HUES6 (cell line): ENCODE measurements around the gene CKAP4.

Experiments used
- H3K27ac ChIP-seq: 2 replicates; pipeline ENCODE4 v1.7.0; 2013; ENCODE audit warnings: low read depth, mild to moderate bottlenecking, low read length, inconsistent platforms
- H3K27me3 ChIP-seq: 2 replicates; pipeline ENCODE4 v1.6.1; 2013; ENCODE audit warnings: low read length; ENCODE audit not compliant: control insufficient read depth, insufficient read depth
- H3K36me3 ChIP-seq: 2 replicates; pipeline ENCODE4 v1.6.1; 2013; ENCODE audit warnings: low read length; ENCODE audit not compliant: control insufficient read depth, insufficient read depth
- H3K4me1 ChIP-seq: 2 replicates; pipeline ENCODE4 v1.6.1; 2013; ENCODE audit warnings: low read length; ENCODE audit not compliant: control insufficient read depth, insufficient read depth
- H3K4me3 ChIP-seq: 2 replicates; pipeline ENCODE4 v1.5.1; 2013; ENCODE audit warnings: low read depth, low read length
- H3K9ac ChIP-seq: one replicate; pipeline ENCODE4 v1.6.1; 2013; ENCODE audit warnings: mild to moderate bottlenecking, low read length
- H3K9me3 ChIP-seq: 2 replicates; pipeline ENCODE4 v1.6.1; 2013; ENCODE audit warnings: low read depth, low read length; ENCODE audit not compliant: control insufficient read depth, insufficient read depth

The CKAP4 gene

GRCh38 chr12:106223485-106224354, 24.1 kb downstream of the CKAP4 start:
- Histone ChIP-seq H3K36me3 (no peaks in the 10 kb centered on the region), H3K9ac (no peak overlapping the region), H3K4me1 (peaks cover 8% of the 10 kb centered on the region; the same call in 1 of the 2 replicates), H3K27me3 (no peaks in the 10 kb centered on the region), H3K9me3 (no peaks in the 10 kb centered on the region), H3K4me3 (no peak overlapping the region), H3K27ac (no peak overlapping the region)

GRCh38 chr12:106220536-106220935, 27.3 kb downstream of the CKAP4 start:
- Histone ChIP-seq H3K36me3 (no peaks in the 10 kb centered on the region), H3K4me3 (no peak overlapping the region), H3K4me1 (no peaks in the 10 kb centered on the region), H3K27ac (no peak overlapping the region), H3K9ac (no peak overlapping the region), H3K9me3 (peaks cover 18% of the 10 kb centered on the region), H3K27me3 (no peaks in the 10 kb centered on the region)

DNA sequence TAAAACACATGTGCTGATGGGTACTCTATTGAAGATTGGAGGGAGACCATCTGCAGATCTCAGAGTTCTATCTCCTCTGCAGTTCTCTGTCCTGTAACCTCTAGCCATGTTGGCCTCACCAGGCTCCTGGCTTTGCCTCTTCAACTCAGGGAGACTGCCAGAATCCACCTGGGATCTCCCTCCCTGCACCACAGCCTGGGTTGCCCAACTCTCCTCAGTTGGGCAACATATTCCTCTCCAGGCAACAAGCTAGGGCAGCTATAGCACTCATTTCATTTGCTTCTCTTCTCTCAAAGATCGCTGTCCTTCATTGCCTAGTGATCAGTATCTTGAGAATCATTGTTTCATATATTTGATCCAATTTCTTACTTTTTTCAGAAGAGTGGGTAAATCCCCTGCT, 28.8 kb downstream of the CKAP4 start:
- Histone ChIP-seq H3K4me1 (no peaks in the 10 kb centered on the region), H3K36me3 (no peaks in the 10 kb centered on the region), H3K27me3 (no peaks in the 10 kb centered on the region)

GRCh38 chr12:106217706-106218105, 30.1 kb downstream of the CKAP4 start:
- Histone ChIP-seq H3K27ac (no peak overlapping the region), H3K27me3 (no peaks in the 10 kb centered on the region), H3K4me3 (no peak overlapping the region), H3K9me3 (peaks cover 18% of the 10 kb centered on the region), H3K36me3 (no peaks in the 10 kb centered on the region), H3K4me1 (no peaks in the 10 kb centered on the region), H3K9ac (no peak overlapping the region)

More for the DNA sequence above, 28.8 kb downstream of the CKAP4 start:
- Histone ChIP-seq H3K27ac (no peak overlapping the region), H3K9me3 (peaks cover 18% of the 10 kb centered on the region), H3K4me3 (no peak overlapping the region), H3K9ac (no peak overlapping the region)

GRCh38 chr12:106214571-106214970, 33.2 kb downstream of the CKAP4 start:
- H3K9ac ChIP-seq = no peak overlapping the region
- H3K36me3 ChIP-seq = no peaks in the 10 kb centered on the region
- H3K27ac ChIP-seq = no peak overlapping the region
- no peaks in the 10 kb centered on the region for H3K27me3 ChIP-seq
- peaks cover 18% of the 10 kb centered on the region for H3K9me3 ChIP-seq
- H3K4me1 ChIP-seq = no peaks in the 10 kb centered on the region
- H3K4me3 ChIP-seq = no peak overlapping the region

GRCh38 chr12:106213662-106214061, 34.2 kb downstream of the CKAP4 start:
- no peaks in the 10 kb centered on the region for H3K4me1 ChIP-seq
- H3K9ac ChIP-seq = no peak overlapping the region
- no peaks in the 10 kb centered on the region for H3K36me3 ChIP-seq
- H3K27ac ChIP-seq = no peak overlapping the region
- no peaks in the 10 kb centered on the region for H3K27me3 ChIP-seq
- H3K9me3 ChIP-seq = peaks cover 18% of the 10 kb centered on the region
- H3K4me3 ChIP-seq = no peak overlapping the region

GRCh38 chr12:106211973-106212372, 35.8 kb downstream of the CKAP4 start:
- Histone ChIP-seq H3K4me3 (no peak overlapping the region), H3K4me1 (no peaks in the 10 kb centered on the region), H3K9me3 (peaks cover 3% of the 10 kb centered on the region; the same call in 1 of the 2 replicates), H3K27ac (no peak overlapping the region), H3K9ac (no peak overlapping the region), H3K27me3 (no peaks in the 10 kb centered on the region), H3K36me3 (no peaks in the 10 kb centered on the region)

GRCh38 chr12:106205208-106206069, 42.4 kb downstream of the CKAP4 start:
- Histone ChIP-seq H3K9ac (no peak overlapping the region), H3K27me3 (no peaks in the 10 kb centered on the region), H3K36me3 (no peaks in the 10 kb centered on the region), H3K4me1 (no peaks in the 10 kb centered on the region), H3K4me3 (no peak overlapping the region), H3K27ac (no peak overlapping the region), H3K9me3 (0 out of 2 replicates have a peak, but pooled peaks cover 4% of the 10 kb centered on the region)

- H3K9ac ChIP-seq = no peak overlapping the region
- H3K27ac ChIP-seq = no peak overlapping the region
- H3K27me3 ChIP-seq = no peaks in the 10 kb centered on the region
- no peak overlapping the region for H3K4me3 ChIP-seq
- H3K36me3 ChIP-seq = no peaks in the 10 kb centered on the region
- H3K9me3 ChIP-seq = 0 out of 2 replicates have a peak, but pooled peaks cover 4% of the 10 kb centered on the region
- H3K4me1 ChIP-seq = no peaks in the 10 kb centered on the region
Measured at GRCh38 chr12:106204312-106204711, 43.5 kb downstream of the CKAP4 start.

DNA sequence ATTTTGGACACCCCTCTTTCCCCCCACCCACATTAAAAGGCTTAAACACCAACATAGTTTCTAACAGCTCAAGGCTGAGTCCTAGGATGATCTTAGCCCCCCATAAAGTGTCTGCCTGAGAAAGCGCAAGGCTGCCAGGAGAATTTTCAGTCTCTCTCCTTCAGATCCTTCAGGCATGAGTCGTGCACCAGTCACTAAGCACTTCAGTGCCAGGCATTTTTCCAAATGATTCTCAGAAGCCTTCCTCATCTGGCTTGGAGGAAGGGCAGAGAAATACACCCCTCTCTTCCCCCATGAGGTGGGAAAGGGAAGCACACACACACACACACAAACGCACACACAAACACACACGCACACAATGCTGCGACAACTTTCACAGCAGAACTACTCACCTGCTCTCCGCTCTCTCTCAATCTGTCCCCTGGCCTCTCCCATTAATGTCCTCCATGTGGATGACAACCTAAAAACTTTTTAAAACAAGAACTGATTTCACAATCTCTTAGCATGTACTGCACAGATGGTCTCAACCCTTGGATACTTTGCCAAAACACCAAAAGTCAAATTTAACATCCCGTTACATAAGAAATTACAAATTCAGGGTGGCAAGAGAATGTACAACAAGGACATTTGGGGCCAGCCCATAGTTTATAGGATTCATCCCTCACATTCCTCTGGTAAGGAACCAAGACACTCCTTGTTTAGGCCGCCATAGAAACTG, 49.8 kb downstream of the CKAP4 start:
- no peaks in the 10 kb centered on the region for H3K36me3 ChIP-seq
- no peaks in the 10 kb centered on the region for H3K4me1 ChIP-seq
- no peaks in the 10 kb centered on the region for H3K27me3 ChIP-seq

More for the DNA sequence above, 49.8 kb downstream of the CKAP4 start:
- Histone ChIP-seq H3K27ac (no peak overlapping the region), H3K4me3 (no peak overlapping the region), H3K9ac (no peak overlapping the region), H3K9me3 (no peaks in the 10 kb centered on the region)
